Measurements from ENCODE around the gene CNTN4. TPM values are rescaled to one million over a fixed set of nuclear protein-coding genes. Genes with fewer than 3 reads are reported as not detected.

Gene CNTN4
- total RNA-seq, 2 donors from 2014 or later, result not detected

DNA sequence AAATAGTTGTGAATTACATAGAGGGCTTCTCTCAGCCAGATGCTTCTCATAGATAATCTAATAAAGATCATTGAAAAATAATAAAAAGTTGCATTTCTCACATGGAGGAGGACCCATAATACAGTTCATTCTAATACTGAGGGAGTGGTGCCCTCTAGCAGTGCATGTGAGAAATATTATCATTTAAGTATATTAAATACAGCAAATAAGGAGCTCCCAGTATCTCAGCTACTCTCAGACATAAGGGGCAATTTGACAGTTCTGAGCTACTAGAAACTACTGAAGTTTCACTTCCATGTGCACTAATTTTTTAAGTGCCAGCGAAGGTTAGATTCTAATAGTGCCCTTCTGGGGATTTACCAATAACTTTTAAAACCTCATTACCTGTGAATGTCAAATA, 823.2 kb downstream of the CNTN4 start:
- Mint-ChIP-seq H3K9me3 (peaks cover 0 to 2% of the 10 kb centered on the region in 2 donors), H3K36me3 (peaks cover 0 to 3% of the 10 kb centered on the region in 2 donors), H3K27ac (no peak overlapping the region)
- ATAC-seq, result peak in 1 of 2 donors; percentile 38
- no peak for DNase-seq (ENCODE audit: low spot score in 2 of 2)

DNA sequence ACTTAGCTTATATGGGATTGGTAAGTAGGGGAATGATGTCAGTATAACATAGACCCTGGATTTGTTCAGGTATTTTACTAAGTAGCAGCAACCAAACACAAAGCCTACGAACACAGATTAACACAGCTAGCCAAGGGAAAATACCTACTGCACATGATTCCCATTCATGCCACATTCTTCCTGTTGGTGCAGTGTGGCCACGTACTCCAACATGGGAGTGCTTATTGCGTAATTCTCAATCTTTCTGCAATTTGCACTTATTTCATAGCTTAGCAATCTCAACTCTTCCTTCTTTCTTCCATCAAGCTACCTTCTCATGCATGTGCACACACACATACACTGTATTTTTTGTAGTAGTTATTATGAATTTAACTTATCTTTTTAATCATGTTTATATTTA, 824.7 kb downstream of the CNTN4 start:
- Mint-ChIP-seq H3K36me3 (no peaks in the 10 kb centered on the region), H3K9me3 (no peaks in the 10 kb centered on the region), H3K27ac (no peak overlapping the region)
- ATAC-seq (no peak), DNase-seq (ENCODE audit: low spot score in 2 of 2) (no peak)

DNA sequence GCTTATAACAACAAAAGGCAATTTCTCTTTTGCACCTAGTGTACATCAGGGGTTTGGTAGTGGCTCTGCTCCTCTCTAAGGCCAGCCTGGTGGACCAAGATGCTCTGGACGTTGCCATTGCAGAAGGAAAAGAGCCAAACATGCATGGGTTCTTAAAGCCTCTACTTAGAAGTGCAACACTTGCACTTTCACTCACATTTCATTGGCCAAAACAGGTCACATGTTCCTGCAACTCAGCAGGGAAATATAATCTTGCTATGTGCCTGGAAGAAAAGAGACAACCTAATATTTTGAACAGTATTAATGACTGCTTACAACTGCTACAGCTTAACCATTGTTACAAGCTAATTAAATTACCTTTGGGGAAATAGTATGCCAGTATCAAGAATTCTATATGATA, 828.6 kb downstream of the CNTN4 start:
- no peaks in the 10 kb centered on the region for H3K36me3 Mint-ChIP-seq
- DNase-seq (ENCODE audit: low spot score in 2 of 2), result no peak
- no peak for ATAC-seq
- H3K9me3 Mint-ChIP-seq, result no peaks in the 10 kb centered on the region
- H3K27ac Mint-ChIP-seq, result no peak overlapping the region

DNA sequence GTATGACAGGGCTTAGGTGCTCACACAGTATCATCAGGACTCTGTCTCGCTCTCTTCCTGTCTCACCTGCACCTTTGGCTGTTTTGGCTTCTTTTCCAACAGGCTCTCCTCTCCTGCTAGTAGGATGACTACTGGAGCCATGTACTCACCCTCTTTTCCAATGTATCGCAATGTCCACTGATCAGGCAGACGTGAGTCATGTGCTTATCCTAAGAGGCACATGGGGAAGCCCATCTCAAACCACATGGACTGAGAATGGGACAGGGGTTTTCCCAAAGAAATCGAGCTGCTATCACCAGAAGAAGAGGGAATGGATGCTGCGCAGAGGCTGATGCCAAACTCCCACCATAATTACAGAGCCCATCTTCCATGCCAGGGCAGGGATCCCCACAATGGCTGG, 830.9 kb downstream of the CNTN4 start:
- H3K9me3 Mint-ChIP-seq, result no peaks in the 10 kb centered on the region
- DNase-seq (ENCODE audit: low spot score in 2 of 2) (no peak), ATAC-seq (peak in 1 of 2 donors; percentile 28)
- H3K27ac Mint-ChIP-seq, result no peak overlapping the region
- H3K36me3 Mint-ChIP-seq, result no peaks in the 10 kb centered on the region

DNA sequence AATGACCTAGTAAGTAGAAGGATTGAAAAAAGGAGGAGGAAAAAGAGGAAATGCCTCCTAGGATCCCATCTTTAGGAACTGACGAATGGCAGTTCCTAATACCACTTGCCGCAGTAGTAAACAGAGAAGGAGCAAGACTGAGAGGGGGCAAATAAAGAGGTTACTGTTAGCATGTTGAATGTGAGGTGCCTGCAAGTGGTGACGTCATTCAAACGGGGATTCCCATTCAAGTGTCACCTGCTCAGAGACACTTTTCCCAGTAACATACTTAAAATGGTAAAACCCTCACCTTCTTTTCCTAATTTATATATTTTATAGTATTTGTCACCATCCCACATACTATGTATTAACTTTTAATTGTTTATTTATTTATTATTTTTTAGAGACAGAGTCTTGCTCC, 832.6 kb downstream of the CNTN4 start:
- no peak for ATAC-seq
- Mint-ChIP-seq H3K36me3 (no peaks in the 10 kb centered on the region), H3K27ac (no peak overlapping the region), H3K9me3 (no peaks in the 10 kb centered on the region)
- no peak for DNase-seq (ENCODE audit: low spot score in 2 of 2)

DNA sequence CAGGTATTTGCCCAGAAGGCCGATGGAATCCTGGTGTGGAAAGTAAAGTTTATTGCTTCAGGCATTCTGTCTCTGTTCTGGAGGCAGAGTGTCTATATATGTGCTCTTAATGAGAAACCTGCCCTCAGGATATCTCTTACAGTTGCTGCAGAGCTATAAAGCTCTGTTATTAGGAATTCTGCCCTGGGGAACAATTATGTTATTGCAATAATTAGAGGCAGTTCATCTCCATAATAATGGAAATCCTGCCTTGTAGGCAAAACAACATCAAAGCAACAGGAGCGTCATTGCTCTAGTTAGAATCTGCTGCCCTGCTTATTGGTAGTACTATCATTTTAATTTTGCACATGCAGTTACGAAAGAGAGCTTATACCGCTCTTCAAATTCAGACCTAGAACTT, 835.9 kb downstream of the CNTN4 start:
- Mint-ChIP-seq H3K9me3 (no peaks in the 10 kb centered on the region), H3K36me3 (no peaks in the 10 kb centered on the region), H3K27ac (no peak overlapping the region)
- ATAC-seq, result no peak
- DNase-seq (ENCODE audit: low spot score in 2 of 2), result no peak

DNA sequence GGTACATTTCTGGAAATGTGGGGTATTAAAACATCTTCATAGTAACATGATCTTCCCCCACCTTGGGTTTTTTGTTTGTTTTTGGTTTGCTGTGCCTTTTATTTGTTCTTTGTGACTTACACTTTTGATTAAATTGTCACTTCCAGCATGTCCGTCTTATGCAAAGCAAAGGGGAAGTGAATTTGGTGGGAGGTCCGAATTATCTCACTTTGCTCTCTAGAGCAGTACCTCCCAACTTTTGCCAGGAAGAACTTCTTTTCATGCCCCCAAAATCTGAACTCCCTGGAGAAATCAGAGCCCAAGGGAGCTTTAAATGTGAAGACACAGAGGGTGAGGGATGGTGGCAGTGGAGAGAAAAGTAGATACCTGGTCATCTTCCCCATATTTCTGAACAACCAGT, 838.4 kb downstream of the CNTN4 start:
- no peak for DNase-seq (ENCODE audit: low spot score in 2 of 2)
- Mint-ChIP-seq H3K9me3 (no peaks in the 10 kb centered on the region), H3K27ac (no peak overlapping the region), H3K36me3 (no peaks in the 10 kb centered on the region)
- no peak for ATAC-seq

DNA sequence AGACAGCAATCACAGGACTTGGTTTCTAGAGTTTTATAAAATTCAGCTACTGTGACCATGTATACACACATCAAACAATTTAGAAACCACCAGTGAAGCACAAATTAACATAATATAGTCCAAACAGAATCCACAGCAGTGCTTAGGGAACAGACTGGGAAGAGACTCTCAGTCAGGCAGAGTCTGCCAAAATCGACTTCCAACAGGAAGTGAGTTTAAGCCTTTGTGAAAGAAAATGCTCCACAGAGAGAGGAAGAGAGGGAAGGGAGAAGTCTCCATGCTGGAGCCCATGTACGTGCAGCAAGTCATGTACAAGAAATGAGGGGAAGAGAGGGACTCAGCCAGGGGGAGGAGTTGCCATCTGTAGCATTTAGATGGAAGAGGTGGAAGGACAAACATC, 838.9 kb downstream of the CNTN4 start:
- DNase-seq (ENCODE audit: low spot score in 2 of 2) (no peak), ATAC-seq (no peak)
- Mint-ChIP-seq H3K36me3 (no peaks in the 10 kb centered on the region), H3K27ac (peak overlapping the region in 1 of 2 donors; percentile 4), H3K9me3 (no peaks in the 10 kb centered on the region)

DNA sequence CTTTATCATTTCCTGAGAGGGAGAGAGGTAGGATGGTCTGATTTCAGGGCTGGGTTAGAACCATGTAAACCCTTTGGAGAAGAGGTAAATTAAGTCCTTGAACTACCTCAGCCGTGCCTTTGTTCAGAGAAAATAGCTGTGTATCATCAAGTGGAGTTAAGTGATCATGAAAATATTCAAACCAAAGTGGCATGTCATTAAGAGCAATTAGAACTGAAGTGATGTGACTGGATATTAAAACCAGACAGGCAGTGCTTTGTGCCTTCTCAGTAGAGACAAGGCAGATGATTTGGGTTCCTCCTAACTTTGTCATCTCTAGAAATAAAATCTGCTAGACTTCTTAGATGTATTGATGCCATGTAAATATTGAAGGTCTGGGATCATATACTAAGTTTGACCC, 840.0 kb downstream of the CNTN4 start:
- Mint-ChIP-seq H3K9me3 (no peaks in the 10 kb centered on the region), H3K27ac (no peak overlapping the region), H3K36me3 (no peaks in the 10 kb centered on the region)
- no peak for ATAC-seq
- no peak for DNase-seq (ENCODE audit: low spot score in 2 of 2)

DNA sequence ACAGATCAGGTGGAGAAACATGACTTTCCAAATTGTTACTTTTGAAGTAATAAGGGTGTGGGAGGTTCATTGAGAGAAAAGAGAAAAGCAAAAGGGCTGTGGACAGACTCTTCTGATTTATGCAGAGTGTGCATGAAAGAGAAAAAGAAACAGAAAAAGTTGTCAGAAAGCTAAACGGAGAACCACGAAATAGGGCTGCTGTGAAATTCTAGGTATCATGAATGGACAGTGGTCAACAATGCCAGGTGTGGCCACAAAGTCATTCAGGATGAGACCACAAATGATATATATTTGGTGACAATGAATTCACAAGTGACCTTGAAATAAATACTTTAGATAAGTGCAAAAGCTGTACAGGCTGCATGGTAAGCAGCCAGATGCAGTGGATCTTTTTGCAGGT, 841.4 kb downstream of the CNTN4 start:
- no peak for DNase-seq (ENCODE audit: low spot score in 2 of 2)
- ATAC-seq, result no peak
- Mint-ChIP-seq H3K9me3 (no peaks in the 10 kb centered on the region), H3K27ac (no peak overlapping the region), H3K36me3 (no peaks in the 10 kb centered on the region)

DNA sequence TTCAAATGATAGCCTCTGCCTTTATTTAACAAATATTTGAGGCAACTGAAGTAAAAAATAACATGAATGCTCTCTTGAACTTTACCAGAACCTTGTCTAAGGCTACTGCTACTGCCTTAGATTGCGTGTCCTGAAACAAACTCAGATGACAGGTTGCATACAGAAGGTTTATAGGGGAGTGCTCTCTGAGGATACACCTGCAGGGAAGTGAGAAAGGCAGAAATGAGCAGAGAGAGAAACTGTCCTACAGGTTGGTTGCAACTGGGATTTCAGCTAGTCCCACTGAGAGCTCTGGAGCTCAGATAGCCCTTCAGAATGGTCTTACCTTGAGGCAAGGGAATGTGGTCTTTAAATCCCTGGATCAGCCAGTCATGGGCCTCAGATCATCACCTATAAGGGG, 846.0 kb downstream of the CNTN4 start:
- Mint-ChIP-seq H3K36me3 (no peaks in the 10 kb centered on the region), H3K9me3 (no peaks in the 10 kb centered on the region), H3K27ac (no peak overlapping the region)
- DNase-seq (ENCODE audit: low spot score in 2 of 2) (no peak), ATAC-seq (no peak)

DNA sequence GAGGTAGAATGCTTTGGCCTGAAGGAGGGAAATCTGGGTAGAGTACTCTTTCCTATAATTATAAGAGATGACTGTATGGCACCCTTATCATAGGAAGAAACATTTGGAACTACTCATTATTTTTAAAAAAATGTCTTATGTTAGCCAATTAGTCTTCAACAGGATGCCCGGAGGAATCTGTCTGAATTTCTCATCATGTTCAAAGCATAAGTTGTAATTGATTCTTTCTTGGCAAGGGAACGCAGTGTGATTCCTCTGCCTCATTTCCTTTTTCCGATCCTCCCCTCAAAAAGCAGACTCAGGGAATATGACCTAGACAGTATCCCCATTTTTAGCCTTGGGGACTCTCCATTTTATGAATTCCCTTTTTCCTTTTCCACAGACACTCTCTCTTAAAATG, 846.5 kb downstream of the CNTN4 start:
- Mint-ChIP-seq H3K36me3 (no peaks in the 10 kb centered on the region), H3K9me3 (no peaks in the 10 kb centered on the region), H3K27ac (no peak overlapping the region)
- ATAC-seq (no peak), DNase-seq (ENCODE audit: low spot score in 2 of 2) (no peak)

DNA sequence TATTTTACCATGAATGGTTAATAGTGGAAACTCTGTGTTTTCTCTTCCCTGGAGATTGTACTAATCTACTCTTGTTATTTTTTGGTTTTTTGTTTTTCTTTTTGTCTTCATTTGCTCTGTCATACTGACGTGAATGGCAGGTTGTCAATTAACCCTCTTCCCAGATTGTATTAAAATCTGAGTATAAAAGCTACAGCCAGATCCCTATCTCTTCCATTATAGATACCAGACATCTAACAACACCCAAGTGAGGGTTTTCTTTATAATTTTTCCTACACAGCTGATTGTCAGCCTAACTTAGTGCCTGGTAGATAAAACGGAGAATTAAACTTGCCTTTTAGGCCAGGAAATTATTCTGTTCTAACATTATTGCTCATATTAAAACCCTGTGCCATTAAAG, 848.9 kb downstream of the CNTN4 start:
- Mint-ChIP-seq H3K36me3 (no peaks in the 10 kb centered on the region), H3K27ac (no peak overlapping the region), H3K9me3 (no peaks in the 10 kb centered on the region)
- DNase-seq (ENCODE audit: low spot score in 2 of 2), result no peak
- no peak for ATAC-seq

DNA sequence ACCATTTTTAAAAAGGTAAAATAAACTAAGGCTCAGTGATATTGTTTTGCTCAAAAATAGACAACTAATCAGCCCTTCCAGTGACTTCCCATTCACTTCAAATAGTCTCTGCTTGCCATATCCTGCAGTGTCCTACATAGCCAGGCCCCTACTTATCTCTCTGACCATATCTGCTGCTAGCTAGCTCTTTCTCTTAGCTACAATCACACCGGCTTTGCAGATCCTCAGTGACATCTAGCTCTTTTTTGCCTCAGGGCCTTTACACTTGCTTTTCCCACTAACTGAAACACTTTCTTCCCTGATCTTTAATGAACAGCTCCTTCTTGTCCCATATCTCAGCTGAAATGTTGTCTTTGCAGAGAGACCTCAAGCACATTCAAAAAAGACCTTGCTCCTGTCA, 850.2 kb downstream of the CNTN4 start:
- Mint-ChIP-seq H3K9me3 (no peaks in the 10 kb centered on the region), H3K27ac (no peak overlapping the region), H3K36me3 (no peaks in the 10 kb centered on the region)
- ATAC-seq, result no peak
- DNase-seq (ENCODE audit: low spot score in 2 of 2), result no peak

DNA sequence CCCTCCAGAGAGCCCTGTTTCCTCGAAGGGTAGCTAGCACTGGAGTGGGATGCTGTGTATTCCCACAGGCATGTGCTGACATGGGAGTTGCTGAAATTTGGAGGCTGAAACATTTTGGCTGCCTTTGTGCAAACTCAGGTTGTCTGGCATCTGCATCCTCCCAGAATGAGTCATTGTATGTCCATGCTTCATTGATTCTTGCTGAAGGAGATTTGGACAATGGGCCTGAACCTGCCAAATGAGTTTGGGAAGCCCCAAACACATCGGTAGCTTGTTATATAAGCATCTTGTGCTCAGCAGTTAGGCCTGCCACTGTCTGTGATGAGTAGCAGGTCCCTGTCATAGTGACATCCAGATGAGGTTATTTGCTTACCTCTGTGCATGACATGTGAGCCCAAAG, 851.5 kb downstream of the CNTN4 start:
- Mint-ChIP-seq H3K27ac (no peak overlapping the region), H3K9me3 (no peaks in the 10 kb centered on the region), H3K36me3 (no peaks in the 10 kb centered on the region)
- no peak for ATAC-seq
- DNase-seq (ENCODE audit: low spot score in 2 of 2), result no peak

DNA sequence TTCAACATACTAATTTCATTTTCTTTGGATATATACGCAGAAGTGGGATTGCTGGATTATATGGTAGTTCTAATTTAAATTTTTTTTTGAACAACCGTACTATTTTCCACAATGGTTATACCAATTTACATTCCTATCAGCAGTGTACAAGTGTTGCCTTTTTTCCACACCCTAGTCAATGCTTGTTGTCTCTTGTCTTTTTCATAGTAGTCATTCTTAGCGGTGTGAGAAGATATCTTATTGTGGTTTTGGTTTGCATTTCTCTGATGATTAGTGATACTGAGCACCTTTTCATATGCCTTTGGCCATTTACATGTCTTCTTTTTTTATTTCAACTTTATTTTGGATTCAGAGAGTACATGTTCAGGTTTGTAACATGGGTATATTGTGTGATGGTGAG, 858.4 kb downstream of the CNTN4 start:
- Mint-ChIP-seq H3K9me3 (no peaks in the 10 kb centered on the region), H3K27ac (no peak overlapping the region), H3K36me3 (no peaks in the 10 kb centered on the region)
- ATAC-seq (no peak), DNase-seq (ENCODE audit: low spot score in 2 of 2) (no peak)

DNA sequence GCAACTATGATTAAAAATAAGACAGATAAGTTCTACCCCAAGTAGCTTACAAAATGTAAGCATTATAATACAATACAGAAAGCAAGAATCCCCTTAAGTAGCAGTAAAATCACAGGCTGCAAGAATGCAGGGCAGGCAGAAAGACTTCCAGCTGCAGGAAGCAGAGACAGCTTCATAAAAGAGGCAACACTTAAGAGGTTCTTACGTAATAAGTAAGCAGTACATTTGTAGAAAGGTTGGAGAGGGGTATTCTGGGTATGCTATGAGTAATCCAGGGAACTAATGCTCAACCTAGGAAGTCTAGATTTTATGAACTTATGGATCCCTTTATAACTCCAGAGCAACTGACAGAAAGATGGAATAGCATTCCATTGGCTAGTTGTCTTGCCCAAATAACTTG, 859.9 kb downstream of the CNTN4 start:
- no peaks in the 10 kb centered on the region for H3K36me3 Mint-ChIP-seq
- DNase-seq (ENCODE audit: low spot score in 2 of 2) (no peak), ATAC-seq (no peak)
- H3K27ac Mint-ChIP-seq, result no peak overlapping the region
- H3K9me3 Mint-ChIP-seq, result no peaks in the 10 kb centered on the region

DNA sequence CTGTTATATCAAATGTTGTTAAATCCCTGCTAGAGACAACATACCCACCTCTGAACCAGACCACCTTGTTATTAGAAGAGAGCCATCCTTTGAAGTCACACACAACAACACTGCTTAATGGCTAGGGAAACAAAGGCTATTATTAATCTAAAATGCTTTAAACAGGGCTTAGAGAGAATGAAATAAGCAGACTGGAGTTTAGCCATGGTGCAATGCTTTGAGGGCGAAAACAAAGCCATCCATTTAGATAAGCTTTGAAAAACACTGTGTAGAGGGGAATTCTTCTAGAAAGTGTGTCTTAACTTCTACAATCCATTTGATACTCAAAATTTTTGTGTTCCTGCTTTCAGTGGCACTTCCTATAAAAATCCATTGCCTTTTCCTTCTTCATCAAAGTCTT, 862.9 kb downstream of the CNTN4 start:
- no peak for DNase-seq (ENCODE audit: low spot score in 2 of 2)
- no peak for ATAC-seq
- no peaks in the 10 kb centered on the region for H3K9me3 Mint-ChIP-seq
- no peaks in the 10 kb centered on the region for H3K36me3 Mint-ChIP-seq
- H3K27ac Mint-ChIP-seq, result no peak overlapping the region

DNA sequence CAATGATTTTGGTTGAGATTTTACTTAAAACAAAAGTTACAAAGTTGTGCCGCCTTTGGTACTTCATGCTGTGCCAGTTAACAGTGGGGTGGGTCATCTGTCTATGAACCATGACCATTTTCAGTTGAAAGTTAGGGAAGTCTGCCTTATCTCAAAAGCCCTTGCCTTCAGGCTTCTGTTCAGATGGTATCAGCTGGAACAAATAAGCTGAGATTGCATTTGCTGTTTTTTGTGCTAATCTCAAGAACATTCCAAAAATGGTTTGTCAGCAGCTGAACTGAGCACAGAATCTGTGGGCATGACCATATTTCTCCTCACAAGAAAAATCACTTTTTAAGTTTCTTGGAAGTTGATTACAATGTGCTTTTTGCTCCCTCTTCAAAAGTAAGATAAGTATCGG, 869.2 kb downstream of the CNTN4 start:
- ATAC-seq (no peak), DNase-seq (ENCODE audit: low spot score in 2 of 2) (no peak)
- Mint-ChIP-seq H3K9me3 (no peaks in the 10 kb centered on the region), H3K36me3 (no peaks in the 10 kb centered on the region), H3K27ac (no peak overlapping the region)
